Natural killer cell (primary cell): Measurements from ENCODE around the gene SENP1. TPM values are rescaled to one million over a fixed set of nuclear protein-coding genes. Genes with fewer than 3 reads are reported as not detected.

ENCODE experiments used
- ATAC-seq, 3 donors: fragments of 150-1000 bp in 2 of 3; fragments of 200-7000 bp in 1 of 3; cut with Tn5 transposase; 1 replicate in 1 of 3; 2 replicates in 2 of 3; pipeline ENCODE4 v1.10.0; 2021; ENCODE audit warnings: mild to moderate bottlenecking in 2 of 3, moderate library complexity in 2 of 3
- DNase-seq, 2 donors: peaks; one replicate each; pipeline versions ENCODE4 v3.0.0 to v3.0.0-alpha.2; 2013 to 2021; ENCODE audit warnings: mixed read lengths in 1 of 2
- H3K27ac ChIP-seq: one replicate; pipeline ENCODE4 v1.5.1; 2013; ENCODE audit warnings: mild to moderate bottlenecking, low read length
- H3K27me3 ChIP-seq: one replicate; pipeline ENCODE4 v1.6.1; 2013; ENCODE audit warnings: low read length; ENCODE audit not compliant: control insufficient read depth, insufficient read depth
- H3K36me3 ChIP-seq: one replicate; pipeline ENCODE4 v1.6.1; 2013; ENCODE audit warnings: low read length; ENCODE audit not compliant: control insufficient read depth, insufficient read depth
- H3K4me1 ChIP-seq: one replicate; pipeline ENCODE4 v1.6.1; 2013; ENCODE audit warnings: low read length; ENCODE audit not compliant: control insufficient read depth, insufficient read depth
- H3K4me3 ChIP-seq: one replicate; pipeline ENCODE4 v1.5.1; 2013; ENCODE audit warnings: low read length
- H3K9me3 ChIP-seq: one replicate; pipeline ENCODE4 v1.6.1; 2013; ENCODE audit warnings: low read length; ENCODE audit not compliant: control insufficient read depth, insufficient read depth
- H3K27ac Mint-ChIP-seq, 2 donors: one replicate each; pipeline ENCODE4 v1.8.0; 2022; ENCODE audit warnings: mild to moderate bottlenecking in 2 of 2, mixed read lengths in 2 of 2, moderate library complexity in 1 of 2
- H3K27me3 Mint-ChIP-seq, 2 donors: one replicate each; pipeline ENCODE4 v1.8.0; 2022; ENCODE audit warnings: low read depth in 2 of 2, mixed read lengths in 2 of 2
- H3K36me3 Mint-ChIP-seq: one replicate; pipeline ENCODE4 v1.8.0; 2022; ENCODE audit warnings: mixed read lengths
- H3K4me1 Mint-ChIP-seq, 2 donors: one replicate each; pipeline ENCODE4 v1.8.0; 2022; ENCODE audit warnings: mixed read lengths in 2 of 2
- H3K4me3 Mint-ChIP-seq: one replicate; pipeline ENCODE4 v1.8.0; 2022; ENCODE audit warnings: mild to moderate bottlenecking, moderate library complexity, mixed read lengths
- H3K9me3 Mint-ChIP-seq, 2 donors: one replicate each; pipeline ENCODE4 v1.8.0; 2022; ENCODE audit warnings: mixed read lengths in 2 of 2
- CTCF ChIP-seq: fragments of 200-600 bp; IDR thresholded peaks from one replicate; pipeline ENCODE4 v1.8.0; 2022; ENCODE audit warnings: antibody characterized with exemption
- WGBS: methylation state at CpG from one replicate; pipeline ENCODE4 v1.1.7; 2013; ENCODE audit warnings: missing lambda C conversion rate; ENCODE audit not compliant: insufficient coverage; 5-methylcytosine and 5-hydroxymethylcytosine counted together
- intact Hi-C: fragments of 100-400 bp; cut with micrococcal nuclease; formaldehyde crosslinking; loops from one replicate; pipeline ENCODE4 v1.14.2; 2022
- total RNA-seq, 4 donors: library from RNA; stranded (reverse); fragments of 120-200 nt in 1 of 4; gene quantifications; one replicate each; pipeline versions ENCODE4 v1.2.3 to v1.2.4, GENCODE V29; 2013 to 2022

The SENP1 gene
- total RNA-seq, 3 donors from 2014 or later (not counting 1 experiment from before 2014, with no cell fraction given), result 35.6 to 39.6 (median 36.8) TPM

- no peak for ATAC-seq
- peaks cover 44% of the 10 kb centered on the region for H3K36me3 Mint-ChIP-seq
Observed at GRCh38 chr12:48061938-48062719, 43.8 kb downstream of the SENP1 start.

GRCh38 chr12:48060474-48060873, 45.4 kb downstream of the SENP1 start:
- Histone ChIP-seq H3K4me1 (no peaks in the 10 kb centered on the region), H3K36me3 (peaks cover 66% of the 10 kb centered on the region), H3K27me3 (no peaks in the 10 kb centered on the region), H3K9me3 (no peaks in the 10 kb centered on the region), H3K4me3 (no peak overlapping the region), H3K27ac (no peak overlapping the region)
- Mint-ChIP-seq H3K27ac (no peak overlapping the region), H3K4me1 (no peaks in the 10 kb centered on the region), H3K27me3 (no peaks in the 10 kb centered on the region), H3K9me3 (peaks cover 2 to 6% of the 10 kb centered on the region in 2 donors), H3K4me3 (no peak overlapping the region), H3K36me3 (peaks cover 43% of the 10 kb centered on the region)
- TF ChIP-seq CTCF, result no peak
- 100% methylated on average over 2 of the region's 2 CpGs for WGBS
- intact Hi-C loops, result no loop called here
- ATAC-seq, result no peak
- no peak for DNase-seq

More at GRCh38 chr12:48061938-48062719, 43.8 kb downstream of the SENP1 start:
- DNase-seq, result no peak
- no peak overlapping the region for H3K27ac Mint-ChIP-seq
- intact Hi-C loops, result no loop called here
- no peak overlapping the region for H3K4me3 Mint-ChIP-seq
- H3K27me3 Mint-ChIP-seq, result no peaks in the 10 kb centered on the region
- peaks cover 79% of the 10 kb centered on the region for H3K36me3 ChIP-seq
- H3K9me3 Mint-ChIP-seq, result peaks cover 2 to 6% of the 10 kb centered on the region in 2 donors
- TF ChIP-seq CTCF, result no peak
- 100% methylated on average over 1 of the region's 1 CpG for WGBS
- no peaks in the 10 kb centered on the region for H3K4me1 Mint-ChIP-seq
- no peak overlapping the region for H3K27ac ChIP-seq
- H3K9me3 ChIP-seq, result no peaks in the 10 kb centered on the region
- no peak overlapping the region for H3K4me3 ChIP-seq
- no peaks in the 10 kb centered on the region for H3K27me3 ChIP-seq
- no peaks in the 10 kb centered on the region for H3K4me1 ChIP-seq

GRCh38 chr12:48058771-48059170, 47.1 kb downstream of the SENP1 start:
- Mint-ChIP-seq H3K9me3 (peaks cover 2 to 6% of the 10 kb centered on the region in 2 donors), H3K4me3 (no peak overlapping the region), H3K4me1 (no peaks in the 10 kb centered on the region), H3K36me3 (peaks cover 38% of the 10 kb centered on the region), H3K27ac (peak overlapping the region in 1 of 2 donors; percentile 21), H3K27me3 (no peaks in the 10 kb centered on the region)
- H3K27me3 ChIP-seq, result no peaks in the 10 kb centered on the region
- intact Hi-C loops, result no loop called here
- WGBS, result 98% methylated on average over 4 of the region's 5 CpGs
- no peaks in the 10 kb centered on the region for H3K4me1 ChIP-seq
- peaks cover 53% of the 10 kb centered on the region for H3K36me3 ChIP-seq
- H3K4me3 ChIP-seq, result no peak overlapping the region
- no peaks in the 10 kb centered on the region for H3K9me3 ChIP-seq
- ATAC-seq, result no peak
- no peak for DNase-seq
- TF ChIP-seq CTCF, result no peak
- no peak overlapping the region for H3K27ac ChIP-seq
